Upper lobe of left lung (tissue), 6 donors: Measurements from ENCODE around the gene NME7. TPM values are rescaled to one million over a fixed set of nuclear protein-coding genes. Genes with fewer than 3 reads are reported as not detected.
A peak's percentile ranks its signal among the peaks of the same experiment; 100 is the strongest.

Experiments
- ATAC-seq, 2 donors: fragments of 200-7000 bp; cut with Tn5 transposase; one replicate each; pipeline ENCODE4 v1.9.1; 2022; ENCODE audit warnings: mild to moderate bottlenecking in 2 of 2, moderate library complexity in 2 of 2; ENCODE audit not compliant: low FRiP score in 2 of 2
- DNase-seq, 2 donors: peaks; one replicate each; pipeline ENCODE4 v3.0.0-alpha.2; 2019 to 2020
- H3K27ac ChIP-seq, 4 donors: fragments of 200-600 bp; sonication (generic); one replicate each; pipeline ENCODE4 v1.5.1; 2016 to 2019
- H3K27me3 ChIP-seq, 4 donors: fragments of 200-600 bp; sonication (generic); one replicate each; pipeline ENCODE4 v1.5.1; 2017 to 2019
- H3K36me3 ChIP-seq, 4 donors: fragments of 200-600 bp; sonication (generic); one replicate each; pipeline ENCODE4 v1.5.1; 2016 to 2019
- H3K4me1 ChIP-seq, 4 donors: fragments of 200-600 bp; sonication (generic); one replicate each; pipeline ENCODE4 v1.5.1; 2018 to 2019
- H3K4me3 ChIP-seq, 4 donors: fragments of 200-600 bp; sonication (generic); one replicate each; pipeline ENCODE4 v1.5.1; 2017 to 2019; ENCODE audit warnings: mild to moderate bottlenecking in 2 of 4, moderate library complexity in 1 of 4
- H3K9me3 ChIP-seq, 4 donors: fragments of 200-600 bp; sonication (generic); one replicate each; pipeline ENCODE4 v1.5.1; 2018 to 2019
- EP300 ChIP-seq, 4 donors: sonication (generic); formaldehyde crosslinking; IDR thresholded peaks; one replicate each; pipeline ENCODE4 v1.5.1; 2017; ENCODE audit warnings: antibody characterized with exemption in 4 of 4, control low read depth in 2 of 4
- POLR2A ChIP-seq, 4 donors: fragments of 450-650 bp; IDR thresholded peaks; one replicate each; pipeline ENCODE4 v1.5.1; 2016 to 2017; ENCODE audit warnings: antibody characterized with exemption in 4 of 4, mild to moderate bottlenecking in 2 of 4
- POLR2AphosphoS5 ChIP-seq, 2 donors: sonication (generic); formaldehyde crosslinking; IDR thresholded peaks; one replicate each; pipeline ENCODE4 v1.5.1; 2017; ENCODE audit warnings: antibody characterized with exemption in 2 of 2
- WGBS, 2 donors: methylation state at CpG; one replicate each; pipeline ENCODE4 v1.1.5; 2017 to 2018; 5-methylcytosine and 5-hydroxymethylcytosine counted together
- total RNA-seq, 6 donors: library from RNA; depleted of rRNA in 4 of 6; stranded (reverse); fragments of >200 nt in 4 of 6; gene quantifications; one replicate each; pipeline versions ENCODE4 v1.1.0 to v1.2.1, GENCODE V29; 2016 to 2021
- TF ChIP-seq, protein P1 (sequence below), 6 experiments: fragments of 450-650 bp in 4 of 6; fragments of 200-600 bp in 2 of 6; sonication (generic) in 2 of 6; IDR thresholded peaks; one replicate each; pipeline ENCODE4 v1.5.1; 2016 to 2019; ENCODE audit warnings: antibody characterized with exemption in 6 of 6
- donor health status: DM: no; HTN: no; CAD: no; lungs with moderate emphysema.
- donor health status: DM: no; HTN: yes; CAD: no; lungs with severe emphysema.

Gene NME7
- total RNA-seq, 6 donors from 2014 or later: 9.8 to 24.1 (median 12.1) TPM

DNA sequence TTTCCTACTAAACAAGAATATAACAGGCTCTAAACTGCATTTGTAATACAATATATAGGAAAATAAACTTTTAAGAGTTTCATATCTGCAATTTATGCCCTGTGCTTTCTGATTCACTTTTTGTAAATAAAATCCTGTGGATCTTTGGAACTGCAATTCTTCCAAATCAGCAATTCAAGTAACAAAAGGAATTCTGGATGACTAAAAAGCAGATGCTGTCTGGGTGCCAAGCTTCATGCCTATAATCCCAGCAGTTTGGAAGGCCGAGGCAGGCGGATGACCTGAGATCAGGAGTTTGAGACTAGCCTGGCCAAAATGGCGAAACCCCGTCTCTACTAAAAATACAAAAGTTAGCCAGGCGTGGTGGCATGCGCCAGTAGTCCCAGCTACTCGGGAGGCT is 6.3 kb downstream of the NME7 start:
- DNase-seq (no peak), ATAC-seq (no peak)
- H3K4me1 ChIP-seq: peaks cover 0 to under 1% (median 0%) of the 10 kb centered on the region in 4 donors
- no peak overlapping the region for H3K4me3 ChIP-seq
- WGBS, 2 donors: 92 to 97% methylated on average over 7 of the region's 7 CpGs
- TF ChIP-seq, protein P1, sequence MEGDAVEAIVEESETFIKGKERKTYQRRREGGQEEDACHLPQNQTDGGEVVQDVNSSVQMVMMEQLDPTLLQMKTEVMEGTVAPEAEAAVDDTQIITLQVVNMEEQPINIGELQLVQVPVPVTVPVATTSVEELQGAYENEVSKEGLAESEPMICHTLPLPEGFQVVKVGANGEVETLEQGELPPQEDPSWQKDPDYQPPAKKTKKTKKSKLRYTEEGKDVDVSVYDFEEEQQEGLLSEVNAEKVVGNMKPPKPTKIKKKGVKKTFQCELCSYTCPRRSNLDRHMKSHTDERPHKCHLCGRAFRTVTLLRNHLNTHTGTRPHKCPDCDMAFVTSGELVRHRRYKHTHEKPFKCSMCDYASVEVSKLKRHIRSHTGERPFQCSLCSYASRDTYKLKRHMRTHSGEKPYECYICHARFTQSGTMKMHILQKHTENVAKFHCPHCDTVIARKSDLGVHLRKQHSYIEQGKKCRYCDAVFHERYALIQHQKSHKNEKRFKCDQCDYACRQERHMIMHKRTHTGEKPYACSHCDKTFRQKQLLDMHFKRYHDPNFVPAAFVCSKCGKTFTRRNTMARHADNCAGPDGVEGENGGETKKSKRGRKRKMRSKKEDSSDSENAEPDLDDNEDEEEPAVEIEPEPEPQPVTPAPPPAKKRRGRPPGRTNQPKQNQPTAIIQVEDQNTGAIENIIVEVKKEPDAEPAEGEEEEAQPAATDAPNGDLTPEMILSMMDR (IDR thresholded peaks at IDR 0.05): no peak
- no peak for TF ChIP-seq EP300 (IDR thresholded peaks at IDR 0.05)
- TF ChIP-seq POLR2AphosphoS5 (IDR thresholded peaks at IDR 0.05): no peak
- TF ChIP-seq POLR2A (IDR thresholded peaks at IDR 0.05): no peak
- H3K27me3 ChIP-seq: no peaks in the 10 kb centered on the region
- H3K36me3 ChIP-seq: no peaks in the 10 kb centered on the region
- no peaks in the 10 kb centered on the region for H3K9me3 ChIP-seq
- no peak overlapping the region for H3K27ac ChIP-seq

DNA sequence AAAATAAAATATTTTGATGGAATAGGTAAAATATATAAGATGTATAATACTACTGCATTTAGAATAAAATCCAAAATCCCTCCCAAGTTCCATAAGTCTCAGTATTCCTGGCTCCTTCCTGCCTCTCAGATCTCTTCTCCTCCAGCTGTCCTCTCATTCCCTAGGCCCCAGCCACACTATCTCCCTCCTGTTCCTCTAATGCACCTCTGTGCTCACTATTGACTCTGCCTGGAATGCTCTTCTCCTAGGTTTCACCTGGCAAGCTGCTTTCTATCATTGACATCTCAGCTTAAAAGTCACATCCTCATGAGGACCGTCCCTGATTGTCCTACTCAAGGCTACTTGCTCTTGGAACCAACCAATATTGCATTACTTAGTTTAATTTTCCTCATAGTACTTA is 7.2 kb downstream of the NME7 start:
- 89 to 100% methylated on average over 1 of the region's 1 CpG for WGBS, 2 donors
- TF ChIP-seq POLR2A (IDR thresholded peaks at IDR 0.05) (no peak), EP300 (IDR thresholded peaks at IDR 0.05) (no peak), POLR2AphosphoS5 (IDR thresholded peaks at IDR 0.05) (no peak)
- TF ChIP-seq, protein P1 (IDR thresholded peaks at IDR 0.05): no peak
- Histone ChIP-seq H3K9me3 (no peaks in the 10 kb centered on the region), H3K4me3 (no peak overlapping the region), H3K36me3 (no peaks in the 10 kb centered on the region), H3K4me1 (no peaks in the 10 kb centered on the region), H3K27me3 (no peaks in the 10 kb centered on the region), H3K27ac (no peak overlapping the region)
- DNase-seq: no peak
- ATAC-seq: no peak

DNA sequence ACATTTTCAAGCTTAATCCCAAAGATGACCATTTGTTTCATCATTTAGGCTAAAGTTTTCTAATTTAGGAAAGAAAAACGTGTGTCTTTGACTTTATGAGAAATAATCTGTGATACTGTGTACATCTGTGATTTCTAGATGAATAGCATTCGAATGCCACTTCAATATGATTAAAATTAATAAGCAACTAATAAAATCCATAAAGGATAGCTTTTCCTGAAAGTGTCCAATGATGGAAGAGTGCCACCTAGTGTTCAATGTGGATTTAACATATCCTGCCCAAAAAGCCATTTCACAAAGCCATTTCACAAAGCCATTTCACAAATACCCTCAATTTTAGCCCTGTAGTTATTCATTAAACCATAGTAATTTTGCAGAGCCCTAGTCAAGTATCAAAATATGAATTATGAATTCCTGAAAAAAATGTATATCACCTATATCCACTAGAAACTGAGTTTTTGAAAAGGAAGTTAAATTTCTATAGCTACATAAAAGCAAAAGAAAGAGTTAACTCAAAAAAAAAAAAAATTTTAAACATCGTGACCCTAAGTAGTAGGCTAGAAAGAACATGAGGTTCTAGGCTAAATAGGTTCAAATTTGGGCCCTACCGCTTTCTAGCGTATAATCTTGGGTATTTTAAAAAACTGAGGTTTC is 19.1 kb downstream of the NME7 start:
- no peak for TF ChIP-seq EP300 (IDR thresholded peaks at IDR 0.05)
- TF ChIP-seq, protein P1 (IDR thresholded peaks at IDR 0.05): peak; percentile 66 to 80 (median 78)
- ATAC-seq: peak in 1 of 2 donors; percentile 71
- WGBS, 2 donors: 44 to 45% methylated on average over 5 of the region's 5 CpGs
- Histone ChIP-seq H3K27me3 (no peaks in the 10 kb centered on the region), H3K4me3 (no peak overlapping the region), H3K9me3 (no peaks in the 10 kb centered on the region), H3K4me1 (no peaks in the 10 kb centered on the region), H3K36me3 (no peaks in the 10 kb centered on the region), H3K27ac (no peak overlapping the region)
- no peak for DNase-seq

DNA sequence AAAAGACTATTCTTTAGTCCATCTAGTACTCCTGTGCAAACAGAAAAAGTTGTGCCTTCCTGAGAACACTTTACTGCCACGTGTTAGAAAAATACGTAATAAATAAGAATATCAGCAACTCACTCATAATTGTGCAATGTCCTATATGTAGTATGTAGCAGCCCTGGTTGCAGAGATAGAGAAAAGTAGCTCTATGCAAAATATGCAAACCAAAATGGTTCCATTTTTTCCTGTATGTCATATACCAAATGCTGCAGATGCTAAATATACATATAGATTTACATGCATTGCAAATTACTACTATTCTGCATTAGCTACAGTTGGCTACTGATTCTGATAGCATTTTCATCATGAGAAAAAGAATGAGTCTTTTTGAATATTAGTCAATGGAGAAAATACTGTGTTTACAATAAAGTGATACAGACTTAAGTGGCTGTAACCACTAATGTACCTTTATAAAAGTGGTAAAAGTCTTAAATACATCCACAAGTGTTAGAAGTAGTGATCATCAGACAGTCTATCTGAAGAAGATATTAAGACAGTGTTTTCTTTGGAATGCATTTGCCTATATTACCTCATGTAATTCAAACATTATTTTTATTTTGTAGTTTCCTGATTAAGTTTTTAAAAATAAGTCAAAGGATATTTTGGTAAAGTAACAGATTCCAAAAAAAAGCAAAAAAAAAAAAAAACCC is 19.8 kb downstream of the NME7 start:
- no peak for TF ChIP-seq EP300 (IDR thresholded peaks at IDR 0.05)
- TF ChIP-seq POLR2A (IDR thresholded peaks at IDR 0.05): no peak
- no peak for TF ChIP-seq POLR2AphosphoS5 (IDR thresholded peaks at IDR 0.05)
- TF ChIP-seq, protein P1 (IDR thresholded peaks at IDR 0.05): no peak
- H3K27ac ChIP-seq: no peak overlapping the region
- no peaks in the 10 kb centered on the region for H3K4me1 ChIP-seq
- H3K36me3 ChIP-seq: no peaks in the 10 kb centered on the region
- H3K4me3 ChIP-seq: no peak overlapping the region
- 53 to 60% methylated on average over 2 of the region's 2 CpGs for WGBS, 2 donors
- DNase-seq: no peak
- H3K27me3 ChIP-seq: no peaks in the 10 kb centered on the region
- no peaks in the 10 kb centered on the region for H3K9me3 ChIP-seq
- ATAC-seq: no peak
